MM.1S (cell line): ENCODE results near the gene ZNF546.

Source experiments
- EZH2 ChIP-seq: fragments of 300-600 bp; sonication (generic); optimal IDR thresholded peaks from 2 replicates; pipeline ENCODE3; 2017; ENCODE audit warnings: low read depth, mild to moderate bottlenecking, antibody characterized with exemption, low read length, mixed read lengths
- EZH2phosphoT487 ChIP-seq: fragments of 300-600 bp; sonication (generic); IDR thresholded peaks from 2 replicates; pipeline ENCODE4 v1.6.1; 2018; ENCODE audit warnings: antibody characterized with exemption, low read length
- TF ChIP-seq, protein P1 (sequence below): fragments of 300-600 bp; sonication (generic); IDR thresholded peaks from 2 replicates; pipeline ENCODE4 v1.5.1; 2016; ENCODE audit warnings: antibody characterized with exemption, low read length, mixed read lengths

DNA sequence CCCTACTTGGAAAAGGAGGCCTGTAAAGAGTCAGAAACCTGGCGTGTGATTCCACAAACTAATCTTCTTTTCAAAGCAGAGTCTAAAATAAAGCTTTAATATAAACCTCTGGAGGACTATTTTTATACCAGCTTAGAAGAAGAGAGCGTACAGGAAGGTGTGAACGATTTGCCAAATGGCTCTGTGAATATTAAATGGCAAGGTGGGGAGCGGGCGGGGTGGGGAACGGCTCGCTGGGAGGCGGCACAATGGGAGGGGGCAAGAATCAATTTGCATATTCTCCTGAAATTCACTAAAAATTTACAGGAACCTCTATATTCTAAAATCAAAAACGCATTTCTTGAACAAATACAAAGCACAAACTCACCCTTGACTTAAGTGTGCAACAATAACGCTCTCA is 58.2 kb downstream of the ZNF546 start:
- TF ChIP-seq EZH2: no peak
- TF ChIP-seq, protein P1, sequence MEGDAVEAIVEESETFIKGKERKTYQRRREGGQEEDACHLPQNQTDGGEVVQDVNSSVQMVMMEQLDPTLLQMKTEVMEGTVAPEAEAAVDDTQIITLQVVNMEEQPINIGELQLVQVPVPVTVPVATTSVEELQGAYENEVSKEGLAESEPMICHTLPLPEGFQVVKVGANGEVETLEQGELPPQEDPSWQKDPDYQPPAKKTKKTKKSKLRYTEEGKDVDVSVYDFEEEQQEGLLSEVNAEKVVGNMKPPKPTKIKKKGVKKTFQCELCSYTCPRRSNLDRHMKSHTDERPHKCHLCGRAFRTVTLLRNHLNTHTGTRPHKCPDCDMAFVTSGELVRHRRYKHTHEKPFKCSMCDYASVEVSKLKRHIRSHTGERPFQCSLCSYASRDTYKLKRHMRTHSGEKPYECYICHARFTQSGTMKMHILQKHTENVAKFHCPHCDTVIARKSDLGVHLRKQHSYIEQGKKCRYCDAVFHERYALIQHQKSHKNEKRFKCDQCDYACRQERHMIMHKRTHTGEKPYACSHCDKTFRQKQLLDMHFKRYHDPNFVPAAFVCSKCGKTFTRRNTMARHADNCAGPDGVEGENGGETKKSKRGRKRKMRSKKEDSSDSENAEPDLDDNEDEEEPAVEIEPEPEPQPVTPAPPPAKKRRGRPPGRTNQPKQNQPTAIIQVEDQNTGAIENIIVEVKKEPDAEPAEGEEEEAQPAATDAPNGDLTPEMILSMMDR: no peak
- TF ChIP-seq EZH2phosphoT487: no peak
